Putamen (tissue), 1 donor: ENCODE data around the gene TYRO3.

Source experiments
- DNase-seq: peaks from one replicate; pipeline ENCODE4 v3.0.0-alpha.2; 2016; ENCODE audit warnings: low spot score

Gene TYRO3

GRCh38 chr15:41558400-41559238, at the start of gene TYRO3:
Gene TYRO3 (plus strand): TSS chr15:41559212. CDS start chr15:41559258, 46 bp downstream.
- peak; percentile 82 for DNase-seq

- DNase-seq: no peak
Observed at GRCh38 chr15:41510728-41511127, 48.3 kb upstream of the TYRO3 start.

DNA sequence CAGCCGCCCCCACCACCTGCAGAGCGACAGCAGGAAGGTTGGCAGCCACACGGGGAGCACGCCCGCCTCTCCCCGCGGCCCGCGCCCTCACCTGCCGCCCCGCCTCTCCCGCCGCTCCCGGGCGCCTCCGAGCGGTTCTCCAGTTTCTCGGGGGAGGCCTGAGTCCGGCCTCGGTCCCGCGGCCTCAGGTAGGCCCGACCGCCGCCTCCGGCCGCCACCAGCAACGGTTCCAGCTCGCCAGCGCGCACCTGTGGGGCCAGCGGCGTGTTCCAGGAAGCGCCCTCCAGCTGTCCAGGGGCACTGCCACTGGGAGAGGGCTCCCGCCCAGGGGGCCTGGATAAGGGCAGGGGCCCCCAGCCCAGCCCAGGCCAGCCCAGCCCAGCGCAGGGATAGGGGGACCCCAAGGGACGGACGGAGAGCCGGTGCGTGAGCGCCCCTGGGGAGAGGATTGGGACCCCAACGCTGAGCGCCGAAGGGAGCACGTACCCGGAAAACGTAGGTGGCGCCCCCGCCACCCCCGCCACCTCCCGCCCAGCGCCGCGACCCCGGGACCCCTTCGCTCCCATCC, 47.6 kb upstream of the TYRO3 start:
- DNase-seq: no peak

- DNase-seq: no peak
Observed at GRCh38 chr15:41511899-41512369, 47.1 kb upstream of the TYRO3 start.

GRCh38 chr15:41512512-41512939, 46.5 kb upstream of the TYRO3 start:
- DNase-seq: no peak

DNA sequence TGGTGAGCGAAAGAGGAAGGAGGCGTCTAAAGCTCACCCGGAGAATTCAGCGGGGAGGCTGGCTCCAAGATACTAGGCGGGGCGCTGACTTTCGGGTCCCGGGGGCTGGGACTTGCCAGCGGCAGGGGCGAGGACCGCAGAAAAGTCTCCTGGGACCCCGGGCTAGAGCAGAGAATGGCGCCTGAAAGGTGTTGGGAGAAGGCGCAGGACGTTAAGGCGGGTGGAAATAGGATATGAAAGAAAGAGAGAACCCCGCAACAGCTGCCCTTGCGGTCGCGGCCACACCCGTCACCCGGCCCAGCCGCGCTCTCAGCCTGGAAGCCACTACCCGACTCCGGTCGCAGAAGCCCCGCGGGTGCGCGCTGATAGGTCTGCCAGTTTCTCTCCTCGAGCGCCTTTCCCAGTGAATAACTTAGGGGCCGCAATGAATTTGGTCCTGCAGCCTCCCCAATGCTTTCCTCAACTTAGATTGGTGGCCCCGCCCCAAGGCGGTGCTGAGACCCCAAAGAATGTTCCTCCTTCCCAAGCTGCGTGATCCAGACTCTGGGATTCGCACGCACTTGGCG, 46.0 kb upstream of the TYRO3 start:
- DNase-seq: no peak

- DNase-seq: no peak
Observed at GRCh38 chr15:41513506-41514227, 45.3 kb upstream of the TYRO3 start, which contains the start of gene LTK. Gene LTK (minus strand): TSS chr15:41513827. CDS start chr15:41513709, 118 bp downstream.

DNA sequence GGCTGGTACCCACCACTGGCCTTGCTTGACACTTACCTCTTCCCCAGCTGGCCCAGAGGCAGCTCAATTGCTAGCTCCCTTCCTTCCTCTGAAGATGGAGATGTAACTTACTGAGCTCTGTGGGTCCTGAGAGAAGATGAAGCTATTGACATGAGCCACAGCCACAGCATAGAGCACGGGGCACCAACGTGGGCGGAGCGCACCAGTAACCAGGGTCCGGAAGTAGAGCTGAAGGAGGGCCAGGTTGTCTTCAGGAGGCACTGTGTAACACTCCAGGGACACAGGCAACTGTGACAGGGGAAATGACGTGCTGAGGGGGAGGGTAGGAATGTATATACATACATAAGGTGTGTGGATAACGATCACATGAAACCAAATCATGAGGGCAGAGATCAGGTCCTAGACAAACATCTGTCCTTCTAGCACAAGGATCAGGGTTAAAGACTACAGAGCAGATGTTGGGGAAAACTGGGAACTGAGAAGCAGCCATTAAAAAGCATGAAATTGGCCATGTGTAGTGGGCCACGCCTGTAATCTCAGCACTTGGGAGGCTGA, 41.0 kb upstream of the TYRO3 start:
- no peak for DNase-seq

DNA sequence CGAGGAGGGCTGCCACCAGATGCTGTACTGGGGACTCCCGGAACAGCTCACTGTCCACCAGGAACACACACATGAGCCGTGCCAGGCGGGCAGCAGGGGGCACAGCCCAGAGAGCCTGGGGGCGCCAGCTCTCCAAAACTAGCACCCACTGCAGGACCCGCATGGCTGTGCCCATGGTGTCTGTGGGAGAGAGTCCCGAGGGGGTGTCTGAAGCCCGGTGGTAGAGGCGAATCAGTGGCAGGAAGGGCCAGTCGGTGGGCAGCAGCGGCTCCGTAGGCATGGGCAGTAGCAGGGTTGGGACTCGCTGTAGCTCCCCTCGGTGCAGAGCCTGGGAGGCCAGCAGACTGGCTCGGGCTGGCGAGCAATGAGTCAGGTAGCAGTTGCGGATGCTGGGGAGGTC, 38.4 kb upstream of the TYRO3 start:
- DNase-seq: no peak

DNA sequence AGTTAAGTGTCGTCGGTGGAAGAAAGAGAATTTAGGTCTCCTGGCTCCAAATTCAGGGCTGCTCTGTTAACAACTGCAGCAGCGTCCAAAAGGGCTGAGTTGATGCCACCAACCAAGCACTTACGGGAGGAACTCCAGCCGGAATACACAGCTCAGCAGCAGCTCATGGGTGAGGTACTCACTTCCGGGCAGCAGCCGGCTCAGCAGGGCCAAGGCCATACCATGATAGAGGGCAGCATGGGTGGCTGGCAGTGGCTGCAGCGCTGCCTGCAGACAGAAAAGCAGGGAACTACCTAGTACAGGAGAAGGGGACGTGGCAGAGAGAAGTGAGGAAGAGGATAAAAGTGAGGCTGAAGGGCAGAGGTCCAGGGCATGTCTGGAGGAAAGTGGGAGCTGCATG, 37.4 kb upstream of the TYRO3 start:
- DNase-seq: no peak

DNA sequence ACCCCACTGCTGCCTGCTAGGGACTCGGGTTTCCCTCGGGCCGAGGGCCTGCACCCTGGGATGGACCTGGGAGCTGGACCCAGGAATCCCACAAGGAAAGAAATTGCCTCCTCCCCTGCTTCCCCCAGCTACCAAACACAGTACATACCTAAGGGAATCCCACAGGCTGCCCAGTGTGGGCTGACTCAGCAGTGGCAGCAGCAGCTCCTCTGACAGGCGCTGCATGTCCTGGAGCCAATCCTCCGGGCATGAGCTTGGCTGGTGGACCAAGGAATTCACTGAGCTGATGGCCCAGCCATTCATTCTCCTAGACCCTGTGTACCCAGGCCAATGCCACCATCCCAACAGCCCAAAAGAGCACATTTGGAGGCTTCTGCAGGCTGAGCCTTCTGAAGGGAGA, 35.9 kb upstream of the TYRO3 start:
- DNase-seq: no peak

DNA sequence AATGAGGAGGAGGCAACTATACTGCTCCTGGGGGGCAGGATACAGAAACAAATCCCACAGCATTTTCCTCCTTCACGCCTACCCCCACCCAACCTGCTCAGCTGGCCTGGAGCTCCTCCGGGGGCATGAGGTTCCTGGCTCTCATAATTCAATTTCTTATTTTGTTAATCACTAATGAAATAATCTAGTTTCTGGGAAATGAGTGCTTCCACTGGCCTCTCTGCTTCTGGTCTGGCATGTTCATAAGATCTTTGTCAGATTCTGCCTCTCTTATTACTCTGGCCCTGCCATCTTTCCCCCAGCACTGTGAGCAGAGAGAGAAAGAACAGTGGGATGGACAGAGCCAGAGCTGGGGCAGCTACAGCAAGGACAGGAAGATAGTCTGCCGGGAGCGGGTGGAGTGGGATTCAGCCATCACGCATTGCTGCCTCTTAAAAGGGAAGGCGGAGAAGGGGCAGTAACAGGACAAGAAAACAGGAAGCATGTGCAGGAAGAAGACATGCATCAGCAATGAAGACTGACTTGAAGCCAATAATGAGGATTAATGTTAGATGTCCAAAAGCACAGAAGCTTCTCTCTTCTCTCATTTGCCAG, 28.6 kb upstream of the TYRO3 start:
- no peak for DNase-seq

DNA sequence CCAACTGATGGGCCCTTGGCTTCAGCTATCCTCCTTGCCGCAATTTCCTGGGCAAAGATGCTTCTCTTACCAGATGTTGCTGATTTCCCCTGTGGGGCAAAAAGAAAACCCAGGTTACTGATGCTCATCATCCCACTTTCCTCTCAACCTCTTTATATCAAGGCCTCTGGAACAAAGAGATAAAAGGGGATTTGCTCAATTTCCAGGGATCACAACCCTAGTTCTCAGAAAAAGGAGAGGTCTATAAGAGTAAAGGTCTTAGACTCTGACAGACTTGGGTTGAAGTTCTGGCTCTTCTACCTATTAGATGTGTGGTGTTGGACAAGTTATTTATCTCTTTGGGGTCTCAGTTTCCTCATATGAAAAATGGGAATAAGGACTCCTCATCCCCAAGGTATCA, 23.5 kb upstream of the TYRO3 start:
- no peak for DNase-seq

GRCh38 chr15:41536866-41537265, 22.1 kb upstream of the TYRO3 start:
- no peak for DNase-seq

DNA sequence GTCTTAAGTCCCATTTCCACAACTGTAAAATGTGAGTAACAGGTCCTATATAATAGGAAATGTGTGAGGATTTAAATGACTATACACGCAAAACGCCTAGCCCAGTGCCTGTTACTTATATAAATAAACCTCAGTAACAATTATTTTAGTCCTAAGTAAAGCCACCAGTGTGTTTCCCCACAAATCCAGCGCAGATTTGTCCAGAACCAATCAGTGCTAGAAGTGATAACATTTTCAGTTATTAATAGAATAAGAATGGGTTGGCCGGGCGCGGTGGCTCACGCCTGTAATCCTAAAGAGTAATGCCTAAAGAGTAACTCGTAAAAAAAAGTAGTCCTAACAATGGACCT, 15.5 kb upstream of the TYRO3 start:
- DNase-seq: no peak

- no peak for DNase-seq
Observed at GRCh38 chr15:41544650-41545015, 14.4 kb upstream of the TYRO3 start.

DNA sequence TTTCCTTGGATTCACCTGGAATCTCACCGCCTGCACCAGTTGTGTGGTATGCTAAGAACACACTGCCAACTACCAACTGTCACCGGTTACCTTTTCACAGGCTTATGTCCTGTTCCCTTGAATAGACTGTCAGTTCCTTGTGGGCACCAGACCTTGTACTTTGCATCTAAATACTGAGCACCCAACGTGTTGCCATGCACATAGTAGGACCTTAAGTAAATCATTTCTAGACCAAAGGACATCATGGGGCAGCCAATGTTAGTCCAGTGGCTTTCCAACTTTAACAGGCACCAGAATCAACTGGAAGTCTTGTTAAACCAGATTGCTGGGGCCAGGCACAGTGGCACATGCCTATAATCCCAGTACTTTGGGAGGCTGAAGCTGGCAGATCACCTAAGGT, 13.8 kb upstream of the TYRO3 start:
- DNase-seq: no peak

DNA sequence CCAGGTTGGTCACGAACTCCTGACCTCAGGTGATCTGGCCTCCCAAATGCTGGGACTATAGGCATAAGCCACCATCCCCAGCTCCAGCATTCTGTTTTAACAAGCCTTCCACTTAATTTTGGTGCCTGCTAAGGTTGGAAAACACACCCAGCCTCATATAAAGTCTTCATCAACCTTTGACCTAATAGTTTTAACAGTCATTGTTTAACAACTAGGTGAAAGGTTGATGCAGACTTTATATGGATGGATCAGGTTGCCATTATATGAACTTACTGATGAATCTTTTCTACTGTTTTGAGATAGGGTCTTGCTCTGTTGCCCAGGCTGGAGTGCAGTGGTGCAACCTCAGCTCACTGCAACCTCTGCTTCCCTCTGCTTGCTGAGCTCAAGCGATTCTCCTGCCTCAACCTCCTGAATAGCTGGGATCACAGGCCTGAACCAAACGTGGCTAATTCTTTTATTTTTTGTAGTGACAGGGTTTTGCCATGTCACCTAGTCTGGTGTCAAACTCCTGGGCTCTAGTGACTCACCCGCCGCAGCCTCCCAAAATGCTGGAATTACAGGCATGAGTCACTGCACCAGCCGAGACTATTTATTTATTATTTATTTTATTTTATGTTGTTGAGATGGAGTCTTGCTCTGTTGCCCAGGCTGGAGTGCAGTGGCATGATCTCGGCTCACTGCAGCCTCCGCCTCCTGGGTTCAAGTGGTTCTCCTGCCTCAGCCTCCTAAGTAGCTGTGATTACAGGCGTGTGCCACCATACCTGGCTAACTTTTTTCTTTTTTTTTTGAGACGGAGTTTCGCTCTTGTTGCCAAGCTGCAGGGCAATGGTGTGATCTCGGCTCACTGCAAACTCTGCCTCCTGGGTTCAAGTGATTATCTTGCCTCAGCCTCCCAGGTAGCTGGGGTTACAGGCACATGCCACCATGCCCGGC, 11.9 kb upstream of the TYRO3 start:
- no peak for DNase-seq

GRCh38 chr15:41550066-41550775, 8.8 kb upstream of the TYRO3 start:
- no peak for DNase-seq

DNA sequence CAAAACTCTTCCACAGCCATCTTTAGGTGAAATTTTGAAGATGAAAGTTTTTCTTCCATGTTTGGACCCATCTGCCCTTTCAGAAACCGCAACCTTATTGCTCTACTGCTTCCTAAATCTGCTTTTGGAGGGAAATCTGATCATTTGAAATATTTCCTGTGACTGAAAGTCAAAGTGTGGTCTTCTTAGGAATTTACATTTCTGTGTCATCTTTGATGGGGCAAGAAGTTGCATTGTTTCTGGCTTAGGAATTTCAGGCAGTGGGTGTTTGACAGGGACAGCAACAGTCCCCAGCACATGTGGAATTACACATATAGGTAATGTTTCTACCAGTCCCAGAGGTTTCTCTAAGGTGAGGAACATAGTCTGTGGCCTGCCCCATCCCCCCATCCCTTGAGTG, 5.3 kb upstream of the TYRO3 start:
- no peak for DNase-seq
